Chondrocyte (in vitro differentiated cells): Measurements from ENCODE around the gene FCGR2B. TPM values are rescaled to one million over a fixed set of nuclear protein-coding genes. Genes with fewer than 3 reads are reported as not detected.

Experiments used
- DNase-seq: peaks from one replicate; pipeline ENCODE4 v3.0.0; 2021; ENCODE audit warnings: mixed read lengths, low spot score
- H3K27ac Mint-ChIP-seq: one replicate; pipeline ENCODE4 v1.8.0; 2021; ENCODE audit warnings: mild to moderate bottlenecking, moderate library complexity, mixed read lengths; ENCODE audit not compliant: unreplicated experiment
- H3K27me3 Mint-ChIP-seq: 2 replicates; pipeline ENCODE4 v1.8.0; 2021; ENCODE audit warnings: low read depth, mixed read lengths
- H3K36me3 Mint-ChIP-seq: 2 replicates; pipeline ENCODE4 v1.8.0; 2021; ENCODE audit warnings: low read depth, mixed read lengths
- H3K4me1 Mint-ChIP-seq: 2 replicates; pipeline ENCODE4 v1.8.0; 2021; ENCODE audit warnings: low read depth, mild to moderate bottlenecking, mixed read lengths
- H3K4me3 Mint-ChIP-seq: one replicate; pipeline ENCODE4 v1.8.0; 2021; ENCODE audit warnings: mild to moderate bottlenecking, moderate library complexity, mixed read lengths; ENCODE audit not compliant: unreplicated experiment
- H3K9me3 Mint-ChIP-seq: 2 replicates; pipeline ENCODE4 v1.8.0; 2021; ENCODE audit warnings: low read depth, mixed read lengths
- CTCF ChIP-seq: fragments of 200-600 bp; sonication (generic); IDR thresholded peaks from 2 replicates; pipeline ENCODE4 v1.5.0; 2021; ENCODE audit warnings: antibody characterized with exemption, mild to moderate bottlenecking, moderate library complexity
- total RNA-seq: library from RNA; stranded (reverse); gene quantifications from 3 replicates; pipeline ENCODE4 v1.2.1, GENCODE V29; 2021

The FCGR2B gene
- total RNA-seq, 1 donor from 2014 or later, result not detected

DNA sequence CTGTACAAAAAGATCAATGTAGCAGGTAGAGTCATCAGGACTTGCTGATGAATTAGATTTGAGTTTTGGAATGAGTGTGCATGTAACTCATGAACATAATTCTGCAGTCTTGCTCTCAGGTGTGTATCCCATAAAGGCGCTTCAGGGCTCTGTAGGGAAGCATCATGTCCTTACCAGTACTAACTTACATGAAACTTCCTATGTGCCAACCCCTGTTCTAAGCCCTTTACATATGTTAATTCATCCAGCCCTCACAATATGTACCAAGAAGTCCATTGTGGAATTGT is 56.3 kb downstream of the FCGR2B start:
- DNase-seq, result no peak
- Mint-ChIP-seq H3K4me1 (peaks cover 5% of the 10 kb centered on the region), H3K36me3 (no peaks in the 10 kb centered on the region), H3K9me3 (no peaks in the 10 kb centered on the region), H3K4me3 (no peak overlapping the region), H3K27ac (no peak overlapping the region), H3K27me3 (peaks cover 23% of the 10 kb centered on the region)
- TF ChIP-seq CTCF, result no peak

DNA sequence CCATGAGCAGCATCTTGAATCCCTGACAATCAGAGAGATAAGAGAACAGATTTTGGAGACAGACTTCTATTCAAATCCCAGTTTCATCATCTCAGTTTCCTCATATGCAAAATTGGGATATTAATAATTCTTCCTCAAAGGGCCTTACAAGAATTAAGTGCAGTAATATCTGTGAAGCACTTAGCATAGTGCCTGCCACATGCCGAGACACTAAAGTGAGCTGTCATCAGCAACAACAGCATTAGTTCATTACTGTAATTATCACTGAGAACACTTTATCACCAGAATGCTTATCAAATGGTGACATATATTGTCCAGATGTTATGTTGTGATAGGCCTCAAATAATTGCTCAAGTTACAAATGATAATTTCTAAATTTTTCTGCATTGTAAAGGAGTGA is 57.5 kb downstream of the FCGR2B start:
- H3K4me1 Mint-ChIP-seq, result peaks cover 5% of the 10 kb centered on the region
- H3K27ac Mint-ChIP-seq, result no peak overlapping the region
- no peak overlapping the region for H3K4me3 Mint-ChIP-seq
- H3K27me3 Mint-ChIP-seq, result peaks cover 14% of the 10 kb centered on the region
- no peak for DNase-seq
- H3K36me3 Mint-ChIP-seq, result no peaks in the 10 kb centered on the region
- no peak for TF ChIP-seq CTCF
- H3K9me3 Mint-ChIP-seq, result no peaks in the 10 kb centered on the region

DNA sequence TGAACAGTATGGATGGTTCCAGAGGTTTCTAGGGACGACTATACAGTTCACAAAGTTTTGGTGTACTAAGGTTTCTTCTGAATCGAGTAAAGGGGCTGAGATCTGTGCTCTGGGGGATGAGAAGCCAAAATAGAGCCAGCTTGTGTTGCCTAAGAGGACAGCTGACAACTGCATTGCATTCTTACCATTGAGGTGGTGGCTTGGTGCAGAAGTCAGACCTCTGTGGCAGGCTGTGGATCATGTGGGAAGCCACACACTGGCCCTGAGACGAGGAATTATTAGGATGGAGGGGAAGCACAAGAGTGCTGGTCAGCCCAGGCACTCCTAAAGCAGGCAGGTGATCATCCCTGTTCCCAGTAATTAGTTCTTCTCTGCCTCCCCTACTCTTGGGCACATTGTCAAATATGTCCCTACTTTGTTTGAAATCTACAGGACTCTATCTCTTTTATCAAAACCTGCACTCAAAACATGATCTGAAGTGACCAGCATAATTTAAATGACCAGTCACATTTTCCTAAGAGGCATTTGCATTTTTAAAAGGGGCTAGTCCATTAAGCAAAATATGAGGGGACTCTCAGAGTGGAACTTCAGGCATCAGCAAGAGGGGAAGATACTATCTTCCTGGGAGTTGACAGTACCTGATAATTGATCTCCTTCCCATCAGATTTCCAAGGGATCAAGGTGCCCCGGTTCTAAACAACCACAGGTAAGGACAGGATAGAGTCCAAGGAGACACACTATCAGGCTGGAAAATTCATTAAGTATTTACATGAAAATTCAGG is 58.2 kb downstream of the FCGR2B start, which contains the start of gene FCRLB:
FCRLB (plus strand) TSS at position 589 of the 782 bp plus-strand sequence. CDS start 1,129 bp downstream, outside the sequence.
- Mint-ChIP-seq H3K9me3 (no peaks in the 10 kb centered on the region), H3K4me1 (peaks cover 12% of the 10 kb centered on the region), H3K27me3 (peaks cover 11% of the 10 kb centered on the region), H3K27ac (peak within 1 kb of the TSS; percentile 6), H3K4me3 (no peak within 1 kb of the TSS), H3K36me3 (no peaks in the 10 kb centered on the region)
- TF ChIP-seq CTCF, result no peak
- no peak for DNase-seq

GRCh38 chr1:161721738-161722343 is 58.9 kb downstream of the FCGR2B start:
- Mint-ChIP-seq H3K9me3 (no peaks in the 10 kb centered on the region), H3K4me1 (peaks cover 13% of the 10 kb centered on the region), H3K4me3 (no peak overlapping the region), H3K27me3 (peaks cover 10% of the 10 kb centered on the region), H3K27ac (peak overlapping the region; percentile 6), H3K36me3 (no peaks in the 10 kb centered on the region)
- no peak for DNase-seq
- TF ChIP-seq CTCF, result no peak

DNA sequence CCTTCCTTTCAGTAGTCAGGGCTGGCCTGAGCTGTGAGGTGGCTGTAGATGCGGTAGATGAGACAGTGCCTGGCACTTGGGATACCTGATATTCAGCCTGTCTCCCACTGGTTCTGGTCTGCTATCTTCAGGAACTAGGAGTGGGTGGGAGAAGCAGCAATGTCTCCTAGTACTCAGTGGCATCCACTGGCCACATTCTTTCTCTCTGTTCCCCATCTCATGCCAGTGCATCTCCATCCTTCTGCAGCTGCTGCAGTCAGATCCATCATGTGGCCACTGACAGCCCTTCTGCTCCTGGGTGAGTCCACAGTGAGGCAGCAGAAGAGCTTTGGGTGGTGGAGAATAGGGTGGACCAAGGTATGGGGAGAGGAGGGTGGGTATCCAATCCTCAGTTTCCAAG is 59.5 kb downstream of the FCGR2B start:
- Mint-ChIP-seq H3K9me3 (no peaks in the 10 kb centered on the region), H3K36me3 (no peaks in the 10 kb centered on the region), H3K27ac (no peak overlapping the region), H3K4me3 (no peak overlapping the region), H3K27me3 (peaks cover 6% of the 10 kb centered on the region), H3K4me1 (peaks cover 13% of the 10 kb centered on the region)
- DNase-seq, result no peak
- TF ChIP-seq CTCF, result no peak
